Small intestine (tissue), 7 donors: ENCODE results near the gene CERS3. TPM values are rescaled to one million over a fixed set of nuclear protein-coding genes. Genes with fewer than 3 reads are reported as not detected.
A peak's percentile ranks its signal among the peaks of the same experiment; 100 is the strongest.

Experiments used
- DNase-seq, 2 donors: peaks; one replicate each; pipeline versions ENCODE4 v3.0.0 to v3.0.0-alpha.2; 2013
- FAIRE-seq: peaks from 2 replicates; lab custom pipeline; 2012; peaks lifted over from hg19 to GRCh38; lab: Jason Lieb, UNC
- H3K27ac ChIP-seq, 3 donors: one replicate each; pipeline ENCODE4 v1.5.1; 2013; ENCODE audit warnings: low read length in 2 of 3, mild to moderate bottlenecking in 2 of 3, control low read depth in 1 of 3, inconsistent platforms in 1 of 3, low read depth in 1 of 3, moderate library complexity in 1 of 3
- H3K27me3 ChIP-seq, 3 donors: one replicate each; pipeline ENCODE4 v1.6.1; 2013; ENCODE audit warnings: low read length in 3 of 3, inconsistent platforms in 1 of 3; ENCODE audit not compliant: control insufficient read depth in 3 of 3, insufficient read depth in 3 of 3
- H3K36me3 ChIP-seq, 3 donors: one replicate each; pipeline ENCODE4 v1.6.1; 2013; ENCODE audit warnings: low read length in 3 of 3, inconsistent platforms in 1 of 3, low read depth in 1 of 3, mild to moderate bottlenecking in 1 of 3, moderate library complexity in 1 of 3; ENCODE audit not compliant: control insufficient read depth in 3 of 3, insufficient read depth in 2 of 3
- H3K4me1 ChIP-seq, 3 donors: one replicate each; pipeline ENCODE4 v1.6.1; 2013; ENCODE audit warnings: low read length in 2 of 3, inconsistent platforms in 1 of 3, low read depth in 1 of 3, mild to moderate bottlenecking in 1 of 3, moderate library complexity in 1 of 3; ENCODE audit not compliant: control insufficient read depth in 3 of 3, insufficient read depth in 2 of 3
- H3K4me3 ChIP-seq, 3 donors: one replicate each; pipeline ENCODE4 v1.5.1; 2013; ENCODE audit warnings: low read length in 3 of 3, control low read depth in 1 of 3, inconsistent platforms in 1 of 3, low read depth in 1 of 3, mild to moderate bottlenecking in 1 of 3, moderate library complexity in 1 of 3
- H3K9me3 ChIP-seq, 2 donors: one replicate each; pipeline ENCODE4 v1.6.1; 2013; ENCODE audit warnings: low read depth in 1 of 2, low read length in 1 of 2; ENCODE audit not compliant: control insufficient read depth in 2 of 2, insufficient read depth in 1 of 2
- WGBS, 3 donors: extraction: QIAGEN DNeasy Blood & Tissue Kit; methylation state at CpG; one replicate each; pipeline ENCODE4 v1.1.7; 2013; 5-methylcytosine and 5-hydroxymethylcytosine counted together
- polyA plus RNA-seq, 4 donors: library from polyadenylated mRNA; stranded (reverse) in 3 of 4; unstranded in 1 of 4; fragments of 200-250 nt in 3 of 4; fragments of 120-200 nt in 1 of 4; gene quantifications; one replicate each; pipeline versions ENCODE4 v1.2.1 to v1.2.3, GENCODE V29; 2013
- donor health status: healthy with polysubstance abuse.
- donor health status: control.
- donor health status: control.
- donor health status: Bipolar disorder and iron deficiency.
- donor health status: healthy.

The CERS3 gene
- polyA plus RNA-seq, 4 donors = 0.07 TPM; not detected in 2

DNA sequence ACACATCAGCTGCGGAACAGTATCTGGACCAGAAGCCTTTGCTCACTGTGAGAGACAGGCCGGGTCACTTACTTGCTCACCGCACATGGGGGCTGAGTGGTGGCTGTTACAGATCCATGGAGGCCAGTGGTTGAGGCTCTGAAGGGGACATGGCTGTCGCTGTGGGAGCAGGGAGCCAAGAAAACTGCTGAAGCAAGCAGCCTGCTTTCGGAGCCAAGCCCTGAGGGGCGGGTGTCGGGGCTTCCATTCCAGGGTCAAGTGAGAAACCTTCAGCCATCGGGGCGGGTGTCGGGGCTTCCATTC is 144.7 kb downstream of the CERS3 start:
- no peak for DNase-seq
- no peaks in the 10 kb centered on the region for H3K36me3 ChIP-seq
- H3K4me3 ChIP-seq = no peak overlapping the region
- WGBS, 3 donors = 73 to 76% (median 76%) methylated on average over 7 to 10 of the region's 10 CpGs
- no peak overlapping the region for H3K27ac ChIP-seq
- H3K27me3 ChIP-seq = peaks cover 0 to 3% (median 0%) of the 10 kb centered on the region in 3 donors
- no peaks in the 10 kb centered on the region for H3K4me1 ChIP-seq
- no peak for FAIRE-seq
- H3K9me3 ChIP-seq = peaks cover 2 to 35% of the 10 kb centered on the region in 2 donors

DNA sequence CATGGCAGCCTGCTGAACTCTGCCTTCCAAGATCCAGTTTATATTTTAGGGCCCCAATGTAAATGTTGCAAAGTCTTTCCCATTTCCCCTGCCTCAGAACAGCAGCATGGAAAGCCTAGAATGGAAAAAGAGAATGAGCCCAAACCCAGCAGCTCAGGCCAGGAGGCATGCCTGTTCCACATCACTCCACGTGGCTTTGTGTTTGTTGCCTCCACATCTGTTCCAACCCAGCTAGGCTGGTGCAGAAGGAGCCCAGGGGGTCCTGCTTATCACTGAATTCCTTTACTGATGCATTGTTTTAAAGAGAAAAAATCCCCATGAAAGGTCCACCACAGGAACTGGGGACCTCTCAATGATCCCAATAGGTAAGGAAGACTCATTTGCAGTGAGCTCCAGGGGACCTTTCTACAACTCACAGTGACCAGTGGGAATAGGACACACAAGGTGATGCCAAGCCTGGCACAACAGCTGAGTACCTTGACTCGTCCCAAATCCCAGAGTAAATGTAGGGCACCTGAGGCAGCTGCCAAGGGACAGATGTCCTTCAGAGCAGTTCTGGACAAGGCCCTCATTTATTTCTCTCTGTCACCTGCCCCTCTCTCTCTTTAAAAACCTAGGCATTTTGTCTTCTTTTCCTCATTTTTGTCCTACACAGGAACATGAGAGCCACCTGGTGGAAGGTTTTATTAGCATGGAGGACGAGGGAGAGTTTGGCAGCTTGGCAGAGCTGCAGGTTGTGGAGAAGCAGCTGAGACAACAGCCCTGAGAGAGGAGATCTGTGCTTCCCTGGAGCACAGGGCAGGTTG is 145.2 kb downstream of the CERS3 start:
- Histone ChIP-seq H3K36me3 (no peaks in the 10 kb centered on the region), H3K4me3 (no peak overlapping the region), H3K4me1 (no peaks in the 10 kb centered on the region), H3K27me3 (peaks cover 0 to 3% (median 0%) of the 10 kb centered on the region in 3 donors), H3K9me3 (peaks cover 2 to 35% of the 10 kb centered on the region in 2 donors), H3K27ac (no peak overlapping the region)
- no peak for FAIRE-seq
- 12 to 25% (median 12%) methylated on average over 3 of the region's 3 CpGs for WGBS, 3 donors
- peak; percentile 11 to 26 for DNase-seq

- WGBS, 3 donors = 17 to 38% (median 26%) methylated on average over 4 to 8 of the region's 8 CpGs
- DNase-seq = no peak
- Histone ChIP-seq H3K4me3 (no peak overlapping the region), H3K27me3 (peaks cover 5 to 17% (median 8%) of the 10 kb centered on the region in 3 donors), H3K4me1 (no peaks in the 10 kb centered on the region), H3K9me3 (peaks cover 0 to 7% of the 10 kb centered on the region in 2 donors), H3K27ac (no peak overlapping the region), H3K36me3 (no peaks in the 10 kb centered on the region)
- no peak for FAIRE-seq
Measured at GRCh38 chr15:100373942-100374341, 154.8 kb downstream of the CERS3 start.

GRCh38 chr15:100373120-100373896 is 155.4 kb downstream of the CERS3 start:
- H3K4me1 ChIP-seq = no peaks in the 10 kb centered on the region
- H3K9me3 ChIP-seq = peaks cover 0 to 7% of the 10 kb centered on the region in 2 donors
- no peak overlapping the region for H3K27ac ChIP-seq
- no peaks in the 10 kb centered on the region for H3K36me3 ChIP-seq
- no peak for DNase-seq
- H3K4me3 ChIP-seq = peak overlapping the region in 1 of 3 donors; percentile 14
- FAIRE-seq = no peak
- WGBS, 3 donors = 4 to 14% (median 12%) methylated on average over 29 to 82 of the region's 82 CpGs
- peaks cover 5 to 17% (median 8%) of the 10 kb centered on the region in 3 donors for H3K27me3 ChIP-seq

DNA sequence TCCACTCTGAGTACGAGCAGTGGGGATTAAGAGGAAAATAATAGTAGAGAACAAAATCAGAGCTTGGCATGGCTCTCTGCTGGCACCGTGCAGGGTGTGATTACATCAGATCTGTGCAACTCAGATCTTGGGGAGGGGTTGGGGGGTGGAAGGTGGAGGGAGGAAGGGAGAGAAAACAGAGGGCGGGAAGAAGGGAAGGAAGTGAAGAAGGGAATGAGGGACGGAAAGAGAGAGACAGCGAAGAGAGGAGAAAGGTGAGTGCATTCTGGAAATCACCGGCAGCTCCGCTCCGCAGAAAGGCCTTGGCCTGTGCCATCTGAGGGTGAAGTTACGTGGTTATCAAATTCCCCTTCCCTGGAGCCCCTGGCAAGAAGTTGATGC is 156.0 kb downstream of the CERS3 start:
- FAIRE-seq = no peak
- H3K4me3 ChIP-seq = peak overlapping the region in 1 of 3 donors; percentile 12
- no peaks in the 10 kb centered on the region for H3K36me3 ChIP-seq
- H3K27me3 ChIP-seq = peaks cover 5 to 17% (median 8%) of the 10 kb centered on the region in 3 donors
- peaks cover 0 to 5% of the 10 kb centered on the region in 2 donors for H3K9me3 ChIP-seq
- DNase-seq = no peak
- H3K27ac ChIP-seq = no peak overlapping the region
- H3K4me1 ChIP-seq = no peaks in the 10 kb centered on the region
- WGBS, 3 donors = 24 to 27% (median 26%) methylated on average over 9 of the region's 9 CpGs

GRCh38 chr15:100355342-100355741 is 173.4 kb downstream of the CERS3 start:
- DNase-seq = no peak
- Histone ChIP-seq H3K4me1 (no peaks in the 10 kb centered on the region), H3K27ac (no peak overlapping the region), H3K36me3 (no peaks in the 10 kb centered on the region), H3K27me3 (peaks cover 0 to 3% (median 0%) of the 10 kb centered on the region in 3 donors), H3K4me3 (no peak overlapping the region), H3K9me3 (peaks cover 0 to 3% of the 10 kb centered on the region in 2 donors)
- WGBS, 3 donors = 45 to 73% (median 54%) methylated on average over 2 of the region's 2 CpGs
- no peak for FAIRE-seq

DNA sequence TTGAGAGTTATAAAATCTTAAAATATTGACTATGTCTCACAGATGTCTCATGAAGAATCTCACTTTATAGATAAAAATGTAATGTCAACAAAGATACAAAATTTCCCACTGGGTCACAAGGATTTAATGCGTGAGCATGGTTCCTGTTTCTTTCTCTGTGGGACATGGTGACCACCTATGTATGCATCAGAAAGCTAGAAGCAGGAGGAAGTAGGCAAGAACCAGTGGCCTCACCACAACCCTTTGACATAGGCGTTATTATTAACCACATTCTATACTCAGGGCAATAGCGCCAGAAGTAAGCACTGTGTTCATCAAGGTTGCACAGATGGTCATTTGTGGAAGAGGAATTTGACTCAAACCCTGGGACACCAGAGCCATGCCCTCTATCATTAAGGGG is 175.3 kb downstream of the CERS3 start:
- Histone ChIP-seq H3K27me3 (peaks cover 0 to 3% (median 0%) of the 10 kb centered on the region in 3 donors), H3K36me3 (no peaks in the 10 kb centered on the region), H3K4me3 (no peak overlapping the region), H3K27ac (no peak overlapping the region), H3K4me1 (peaks cover 0 to 3% (median 0%) of the 10 kb centered on the region in 3 donors), H3K9me3 (peaks cover 0 to 3% of the 10 kb centered on the region in 2 donors)
- DNase-seq (no peak), FAIRE-seq (no peak)
- WGBS, 3 donors = 55 to 75% (median 66%) methylated on average over 3 of the region's 3 CpGs

- whole genome bisulfite sequencing, 3 donors = 41 to 62% (median 53%) methylated on average over 19 of the region's 19 CpGs
- peaks cover 0 to 3% of the 10 kb centered on the region in 2 donors for H3K9me3 ChIP-seq
- H3K4me3 ChIP-seq = peak overlapping the region in 1 of 3 donors; percentile 76
- FAIRE-seq (no peak), DNase-seq (peak in 1 of 2 donors; percentile 69)
- peak overlapping the region; percentile 8 to 84 (median 52) for H3K27ac ChIP-seq
- no peaks in the 10 kb centered on the region for H3K36me3 ChIP-seq
- peaks cover 0 to 3% (median 0%) of the 10 kb centered on the region in 3 donors for H3K4me1 ChIP-seq
- H3K27me3 ChIP-seq = peaks cover 0 to 3% (median 0%) of the 10 kb centered on the region in 3 donors
Measured at GRCh38 chr15:100350434-100351226, 178.1 kb downstream of the CERS3 start.
